HG02623 (cell line): Measurements from ENCODE around the gene PRKG1.

ENCODE experiments used
- ATAC-seq: cut with Tn5 transposase; IDR thresholded peaks from one replicate; pipeline ENCODE4 v1.9.1; 2021; ENCODE audit warnings: moderate library complexity; ENCODE audit not compliant: unreplicated experiment

PRKG1 gene

DNA sequence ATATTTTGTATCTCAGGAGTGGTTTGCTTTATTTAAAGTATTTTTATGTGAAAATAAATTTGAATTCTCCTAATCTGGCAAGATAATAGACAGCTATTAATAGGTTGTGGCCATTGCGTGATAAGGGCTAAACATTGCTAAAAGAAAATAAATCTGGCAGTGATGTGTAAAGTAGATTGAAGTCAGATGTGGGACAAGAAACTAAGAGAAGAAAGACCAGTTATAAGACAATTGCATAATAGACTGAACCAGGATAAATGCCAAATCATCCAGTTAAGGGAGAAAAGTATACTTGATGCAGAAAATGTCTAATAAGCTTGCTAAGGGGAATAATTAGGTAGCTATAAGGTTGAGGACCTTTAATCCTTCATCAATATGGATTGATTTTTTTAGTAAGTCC, 822.6 kb downstream of the PRKG1 start:
- ATAC-seq, result no peak

DNA sequence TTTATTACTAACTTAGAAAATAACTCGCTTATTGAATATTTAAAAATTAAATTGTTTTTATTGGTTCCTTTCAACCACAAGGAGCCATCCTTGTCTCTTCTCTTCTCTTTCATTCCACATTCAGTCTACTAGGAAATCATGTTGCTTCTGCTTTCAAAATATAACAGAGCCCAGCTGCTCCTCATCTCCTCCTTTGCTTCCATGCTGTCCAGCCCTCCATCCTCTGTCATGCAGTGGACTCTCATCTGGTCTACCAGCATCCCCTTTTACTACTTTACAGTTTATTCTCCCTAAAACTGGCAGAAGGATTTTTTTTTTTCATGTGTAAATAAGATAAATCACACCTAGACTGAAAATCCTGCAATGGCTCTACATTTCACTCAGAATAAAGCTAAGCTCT, 823.3 kb downstream of the PRKG1 start:
- ATAC-seq, result no peak

DNA sequence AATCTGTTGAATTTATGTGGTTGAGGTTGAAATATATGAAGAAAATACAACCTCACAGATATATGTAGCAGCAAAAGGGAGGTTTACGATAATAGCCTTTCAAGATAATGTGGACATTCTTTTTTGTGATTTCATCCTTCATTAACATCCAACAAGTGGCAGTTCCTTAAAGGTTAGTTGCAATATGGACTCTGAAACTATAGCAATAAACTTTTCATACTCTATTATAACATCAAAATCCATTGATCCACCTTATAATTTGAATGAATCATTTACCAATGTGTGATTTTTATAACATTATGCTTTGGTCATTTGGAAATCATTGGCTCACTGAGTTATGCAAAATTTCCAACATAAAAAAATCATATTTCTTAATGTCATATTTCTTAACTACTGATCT, 825.9 kb downstream of the PRKG1 start:
- no peak for ATAC-seq

DNA sequence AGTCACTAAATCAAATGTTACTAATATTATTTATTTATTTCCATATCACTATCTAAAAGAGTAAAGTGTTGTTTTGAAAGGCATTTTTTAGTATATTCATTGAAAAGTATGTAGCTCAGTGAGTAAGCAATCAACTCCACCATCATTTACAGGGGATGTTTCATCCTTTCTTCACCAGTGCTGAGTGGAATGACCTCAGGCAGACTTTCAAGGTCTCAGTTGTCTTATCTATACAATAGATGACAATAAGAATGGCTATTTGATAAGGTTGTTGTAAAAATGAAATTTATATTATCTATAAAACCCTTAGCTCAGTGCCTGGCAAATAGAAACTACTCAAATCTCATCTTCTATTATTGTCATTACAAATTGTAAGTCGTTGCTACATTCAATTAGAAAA, 829.4 kb downstream of the PRKG1 start:
- ATAC-seq, result no peak

DNA sequence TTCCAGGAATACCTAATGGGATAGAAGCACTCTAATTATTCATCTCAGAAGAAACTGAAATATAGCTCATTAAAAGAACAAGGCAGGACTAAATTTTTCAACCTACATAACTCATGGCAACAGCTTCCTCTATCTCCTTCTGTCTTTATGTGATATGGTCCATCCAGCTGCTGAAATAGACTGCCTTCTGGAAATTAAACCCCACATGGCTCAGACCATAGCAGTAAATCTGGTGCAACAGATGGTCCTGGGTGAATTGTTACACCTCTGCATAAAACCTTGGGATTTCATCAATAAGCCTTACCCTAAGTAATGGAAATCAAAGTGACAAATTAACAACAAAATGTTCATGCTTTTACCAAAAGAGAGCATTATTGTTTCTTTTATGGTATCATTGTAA, 830.7 kb downstream of the PRKG1 start:
- no peak for ATAC-seq

DNA sequence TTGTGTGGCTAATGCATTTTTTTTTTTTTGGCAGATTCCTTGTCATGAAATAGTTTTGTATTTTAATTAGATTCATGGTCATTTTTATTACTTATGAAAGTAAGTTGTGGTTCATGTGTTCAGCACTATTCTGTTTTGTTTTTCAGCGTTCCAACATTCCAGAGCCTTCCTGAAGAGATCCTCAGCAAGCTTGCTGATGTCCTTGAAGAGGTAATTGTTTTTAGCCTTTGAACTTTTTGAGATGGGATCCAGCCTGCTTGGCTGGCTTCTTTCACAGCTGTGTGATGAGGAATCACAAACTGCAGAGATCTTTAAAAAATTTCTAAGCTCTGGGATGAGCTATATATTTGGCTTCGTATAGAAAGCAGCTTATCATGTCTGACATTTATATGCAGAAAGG, 833.1 kb downstream of the PRKG1 start:
- no peak for ATAC-seq

DNA sequence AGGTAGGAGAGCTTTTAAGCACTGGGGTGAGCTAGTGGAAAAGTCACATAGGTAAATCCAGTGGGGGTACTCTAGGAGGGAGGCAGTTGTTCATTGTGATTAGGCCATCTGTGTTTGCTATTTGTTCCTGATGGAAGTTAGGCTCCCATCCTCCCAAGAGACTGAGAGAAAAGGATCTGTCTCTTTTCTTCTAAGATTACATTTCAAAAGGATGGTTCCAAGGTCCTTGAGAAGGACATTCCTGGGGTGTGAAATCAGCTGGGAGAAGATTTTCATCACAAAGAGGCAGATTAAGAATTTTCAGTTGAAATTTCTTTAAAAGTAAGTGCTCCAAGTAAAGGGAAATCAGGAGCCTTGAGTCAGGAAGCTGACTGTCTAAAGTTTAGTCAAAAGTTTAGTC, 835.9 kb downstream of the PRKG1 start:
- no peak for ATAC-seq

DNA sequence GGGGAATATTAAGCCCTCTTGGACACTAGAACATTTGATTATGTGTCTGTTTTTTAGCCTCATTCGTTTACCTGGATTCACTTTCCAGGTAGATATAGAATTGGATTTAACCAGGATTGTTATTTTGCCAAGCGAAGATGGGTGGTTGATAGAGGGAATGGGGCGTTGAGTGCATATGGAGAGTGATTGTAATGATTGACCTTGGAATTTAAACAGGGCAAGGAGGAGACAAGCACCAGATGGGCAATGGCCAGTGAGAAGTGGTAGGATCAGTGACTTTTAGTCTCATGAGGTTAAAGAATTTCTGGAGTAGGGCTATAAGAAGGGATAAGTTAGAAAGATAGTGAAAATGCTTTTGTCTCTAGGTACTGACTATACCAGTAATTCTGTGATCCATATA, 836.3 kb downstream of the PRKG1 start:
- ATAC-seq, result no peak

DNA sequence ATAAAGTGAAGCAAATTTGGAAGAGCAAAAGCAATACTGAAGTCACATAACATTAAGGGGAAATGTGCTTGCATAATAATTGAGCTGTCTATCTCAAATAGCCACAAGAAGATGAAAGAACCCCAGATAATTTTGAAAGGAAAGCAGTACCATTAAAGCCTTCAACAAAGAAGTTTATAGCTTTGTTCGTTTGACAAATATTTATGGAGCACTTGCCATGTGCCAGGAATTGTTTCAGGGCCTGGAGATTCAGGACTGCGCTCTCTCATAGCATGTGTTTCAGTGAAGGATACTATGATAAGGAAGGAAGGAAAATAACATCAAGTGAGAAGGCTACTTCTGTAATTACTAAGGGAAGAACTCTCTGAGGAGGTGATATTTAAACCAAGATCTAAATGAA, 837.4 kb downstream of the PRKG1 start:
- ATAC-seq, result no peak

DNA sequence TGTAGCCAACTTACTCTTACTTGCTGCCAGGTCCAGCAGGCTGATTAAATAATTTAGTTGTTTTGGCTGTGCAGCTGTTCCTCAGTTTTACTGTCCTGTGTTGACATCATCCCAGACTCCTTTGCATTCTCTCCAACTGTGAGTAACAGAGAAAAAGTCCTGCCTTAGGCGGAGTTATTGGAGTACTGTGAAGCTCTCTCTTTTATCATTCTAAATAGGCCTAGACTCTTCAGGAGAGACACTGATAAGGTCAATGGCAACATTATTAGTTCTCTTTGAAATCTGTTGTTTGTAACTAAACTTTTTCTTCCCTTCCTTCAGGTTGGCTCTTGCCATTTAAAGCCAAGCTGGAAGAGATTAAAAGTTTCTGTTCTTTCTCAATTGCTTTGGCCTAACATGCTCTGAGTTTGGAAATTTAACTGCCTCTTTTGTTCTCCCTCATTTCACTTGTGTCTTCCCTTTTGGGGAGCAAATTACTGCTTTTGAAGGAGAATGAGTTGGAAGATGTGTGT, 840.8 kb downstream of the PRKG1 start:
- ATAC-seq, result no peak

DNA sequence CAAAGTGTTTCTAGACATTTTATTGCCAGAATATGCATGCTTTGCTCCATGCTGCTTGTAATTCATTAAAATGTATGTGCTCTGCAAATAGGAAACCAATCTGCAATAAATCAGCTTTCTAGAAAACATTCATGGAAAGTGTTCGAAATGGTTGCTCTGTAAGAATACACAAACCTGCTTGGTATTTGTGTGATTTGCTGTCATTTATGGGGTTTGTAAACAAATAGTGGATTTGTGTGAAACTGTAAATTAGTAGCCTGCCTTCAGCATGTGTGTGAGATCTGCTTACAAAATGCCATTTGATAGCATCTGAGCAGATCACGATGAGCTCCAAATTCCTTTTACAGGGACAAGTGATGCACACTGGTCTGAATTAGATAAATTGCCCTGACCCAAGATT, 844.2 kb downstream of the PRKG1 start:
- no peak for ATAC-seq

DNA sequence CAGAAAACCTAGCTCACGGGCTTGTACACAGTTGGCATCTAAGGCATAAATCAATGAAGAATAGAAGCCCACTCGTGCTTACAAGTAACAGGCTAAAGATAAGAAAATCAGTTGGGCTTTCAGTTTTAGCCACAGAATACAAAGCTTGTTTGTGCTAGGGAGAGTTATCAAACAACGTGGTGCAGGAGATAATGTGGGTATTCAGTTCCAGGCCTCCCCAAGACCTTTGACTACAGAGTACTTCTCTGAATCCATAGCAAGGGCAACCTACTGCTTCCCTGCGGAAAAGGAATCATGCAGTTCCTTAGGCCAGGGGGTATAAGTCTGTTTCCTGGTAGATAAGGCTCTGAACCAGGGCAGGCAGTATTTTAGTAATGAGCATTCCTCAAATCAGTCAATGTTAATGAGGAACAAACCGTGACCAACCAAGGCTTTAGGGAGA, 844.6 kb downstream of the PRKG1 start:
- peak; percentile 49 for ATAC-seq

DNA sequence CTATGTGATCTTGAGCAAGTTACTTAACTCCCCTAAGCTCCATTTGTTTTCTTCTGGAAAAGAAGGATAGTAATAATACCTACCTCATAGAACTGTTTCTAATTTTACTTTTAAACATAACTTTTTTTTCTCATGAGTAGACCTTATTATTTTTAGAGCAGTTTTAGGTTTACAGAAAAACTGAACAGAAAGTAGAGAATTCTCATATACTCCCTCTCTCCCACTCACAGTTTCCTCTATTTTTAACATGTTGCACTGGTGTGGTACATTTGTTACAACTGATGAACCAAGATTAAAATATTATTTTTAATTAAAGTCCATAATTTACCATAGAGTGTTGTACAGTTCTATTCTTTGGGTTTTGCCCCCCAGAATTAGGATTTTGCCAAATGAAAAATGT, 846.4 kb downstream of the PRKG1 start:
- ATAC-seq, result no peak

DNA sequence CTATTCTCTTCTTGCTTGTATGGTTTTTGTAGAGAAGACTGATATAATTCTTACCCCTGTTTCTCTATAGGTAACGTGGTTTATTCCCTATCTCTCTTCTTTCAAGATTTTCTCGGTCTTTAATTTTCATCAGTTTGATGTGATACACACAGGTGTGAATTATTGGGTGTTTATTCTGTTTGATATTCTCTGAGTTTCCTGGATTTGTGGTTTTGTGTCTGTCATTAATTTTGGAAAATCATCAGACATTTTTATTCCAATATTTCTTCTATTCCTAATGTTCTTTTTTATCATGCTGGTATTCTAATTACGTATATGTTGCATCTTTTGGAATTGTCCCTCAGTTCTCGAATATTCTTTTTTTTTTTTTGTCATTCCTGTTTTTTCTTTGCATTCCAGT, 850.1 kb downstream of the PRKG1 start:
- ATAC-seq, result no peak

DNA sequence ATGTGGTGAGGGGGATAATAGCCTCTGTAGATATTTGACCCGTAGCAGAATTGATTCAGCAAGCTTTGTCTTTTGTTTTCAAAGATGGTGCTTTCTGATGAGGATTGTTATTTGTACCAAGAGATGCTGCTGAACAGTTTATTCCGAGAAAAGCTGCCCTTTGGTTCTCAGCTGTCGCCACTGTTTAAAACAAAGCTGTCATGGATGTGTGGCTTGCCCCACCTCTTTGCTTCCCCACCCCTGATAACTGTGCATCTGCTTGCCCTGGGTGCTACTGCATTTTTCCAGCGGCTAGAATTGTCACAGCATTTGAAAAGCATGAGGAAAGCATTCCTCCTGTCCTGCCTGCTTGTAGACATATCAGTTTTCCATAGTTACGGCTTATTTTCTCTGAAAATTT, 852.0 kb downstream of the PRKG1 start:
- no peak for ATAC-seq

DNA sequence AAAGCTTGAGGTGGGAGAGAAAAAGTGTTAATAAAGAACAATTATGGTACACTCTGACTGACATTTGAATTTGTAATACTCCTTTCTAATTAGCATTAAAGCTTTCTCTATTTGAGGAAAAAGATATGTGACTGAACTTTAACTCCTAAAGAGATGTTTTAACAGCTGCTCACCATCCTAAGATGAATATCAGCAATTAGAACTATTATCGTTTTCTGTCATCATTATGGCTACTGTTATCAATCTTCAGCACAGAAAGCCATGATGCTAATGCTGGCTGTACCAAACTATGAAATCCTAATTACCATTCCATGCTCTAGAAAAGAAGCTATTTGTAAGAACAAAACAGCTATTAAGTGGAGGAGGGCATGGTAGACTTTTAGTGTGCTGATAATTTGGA, 853.9 kb downstream of the PRKG1 start:
- no peak for ATAC-seq

DNA sequence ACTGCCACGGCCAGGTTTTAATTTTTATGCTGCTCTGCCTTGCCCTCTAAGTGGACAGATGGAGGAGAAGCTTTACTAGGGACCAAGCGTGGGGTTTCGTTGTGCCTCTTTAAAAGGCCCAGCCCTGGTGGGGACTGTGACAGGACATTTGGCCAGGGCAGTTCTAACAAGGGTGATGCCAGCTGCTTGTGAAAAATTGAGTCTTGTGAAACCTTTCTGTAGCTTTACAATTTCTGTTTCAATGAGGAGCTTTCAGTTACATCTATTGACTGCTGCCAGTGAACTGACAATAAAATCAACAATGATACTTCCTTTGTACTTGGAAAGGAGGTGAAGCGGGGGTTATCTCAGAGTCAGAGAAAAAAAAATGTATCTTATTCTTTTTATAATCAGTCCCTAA, 858.2 kb downstream of the PRKG1 start:
- no peak for ATAC-seq

DNA sequence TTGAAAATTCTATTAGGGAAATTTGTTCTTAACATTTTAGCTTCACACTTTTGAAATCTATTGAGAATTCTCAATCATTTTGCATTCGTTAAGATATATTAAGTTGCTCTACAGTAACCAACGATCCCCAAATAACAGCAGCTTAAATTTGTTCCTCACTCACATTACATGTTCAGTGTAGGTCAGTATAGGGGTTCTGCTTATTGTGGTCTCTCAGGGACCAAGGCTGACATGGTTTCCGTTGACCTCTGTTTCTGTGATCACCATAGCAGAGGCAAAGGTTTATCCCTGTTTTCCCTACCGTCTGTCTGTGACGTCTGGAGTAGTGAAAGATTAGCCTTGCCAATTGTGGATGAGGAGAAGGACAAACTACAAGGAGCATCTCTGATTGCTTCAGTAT, 860.1 kb downstream of the PRKG1 start:
- ATAC-seq, result no peak

DNA sequence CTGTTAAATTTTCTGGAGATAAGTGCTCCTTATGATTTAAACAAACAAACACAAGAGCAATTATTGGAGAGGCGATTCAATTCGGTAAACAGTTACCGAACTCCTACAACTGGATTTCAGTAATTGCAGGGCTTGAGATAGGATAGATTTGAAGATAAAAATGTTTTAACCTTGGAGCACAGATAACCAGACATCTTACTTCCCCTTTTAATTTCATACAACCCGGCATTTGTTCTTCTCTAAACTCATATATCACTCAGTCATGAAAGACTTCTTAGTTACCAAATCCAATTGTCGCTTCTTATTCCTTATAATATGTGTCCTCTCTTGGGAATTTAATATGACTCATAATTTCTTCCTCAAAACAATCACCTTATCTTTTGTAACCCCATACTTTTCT, 861.1 kb downstream of the PRKG1 start:
- no peak for ATAC-seq

DNA sequence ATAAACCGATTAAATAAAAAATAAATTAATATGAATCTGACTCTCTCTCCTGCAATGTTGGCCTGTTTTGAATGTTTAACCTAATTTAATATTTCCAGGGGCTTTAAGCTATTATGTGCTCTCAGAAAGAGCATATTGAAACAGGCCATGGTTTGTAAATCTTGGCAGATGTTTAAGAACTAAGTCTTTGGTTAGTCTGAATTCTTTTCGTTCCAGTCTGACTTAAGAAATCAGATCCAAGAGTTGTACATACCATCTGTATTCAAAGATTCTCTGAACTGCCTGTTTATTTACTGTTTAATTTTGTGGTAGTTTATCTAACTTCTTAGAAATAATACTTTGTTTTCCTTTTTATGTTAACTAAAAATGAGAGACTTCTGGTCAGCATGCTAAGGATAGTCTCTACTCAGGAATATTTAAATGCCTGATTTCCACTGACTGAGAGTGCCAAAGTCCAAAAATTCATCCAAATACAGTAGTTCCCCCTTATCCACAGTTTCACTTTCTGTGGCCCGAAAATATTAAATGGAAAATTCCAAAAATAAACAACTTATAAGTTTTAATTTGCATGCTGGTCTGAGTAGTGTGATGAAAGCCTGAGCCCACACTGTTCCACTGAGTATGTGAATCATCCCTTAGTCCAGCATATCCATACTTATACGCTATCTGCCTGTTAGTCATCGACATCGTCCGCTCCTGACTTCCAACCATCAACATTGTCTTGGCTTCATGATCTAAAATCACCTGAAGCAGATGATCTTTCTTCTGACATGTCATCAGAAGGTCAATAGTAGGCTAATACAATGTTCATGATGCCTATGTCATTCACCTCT, 863.2 kb downstream of the PRKG1 start:
- ATAC-seq, result no peak

DNA sequence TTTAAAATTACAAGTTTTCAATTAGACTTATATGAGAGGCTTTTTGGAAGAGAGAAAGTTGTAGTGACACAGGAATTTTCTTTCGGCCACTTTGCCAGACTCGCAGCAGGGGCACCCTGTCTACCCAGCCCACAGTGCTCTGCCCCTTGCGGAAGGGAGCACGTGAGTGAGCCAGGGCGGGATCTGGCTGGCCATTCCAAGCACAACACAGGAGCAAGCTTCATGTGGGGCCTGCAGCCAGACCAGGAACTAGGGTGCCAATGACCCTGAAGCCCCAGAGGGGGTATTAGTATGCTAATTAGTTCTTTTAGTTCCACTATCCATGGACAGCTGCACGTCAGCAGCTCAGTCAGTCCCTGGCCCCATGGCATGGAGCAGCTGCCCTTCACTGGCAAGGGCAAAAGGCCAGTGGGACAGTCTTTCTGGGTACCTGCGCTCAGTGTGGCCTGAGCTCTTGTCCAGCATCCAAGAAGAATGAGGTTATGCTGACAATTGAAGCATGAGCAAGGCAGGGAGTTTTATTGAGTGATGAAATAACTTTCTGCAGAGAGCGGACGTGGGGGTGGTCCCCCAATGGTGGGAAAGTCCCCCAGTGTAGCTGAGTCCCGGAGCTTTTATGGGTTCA, 876.2 kb downstream of the PRKG1 start:
- ATAC-seq, result no peak

DNA sequence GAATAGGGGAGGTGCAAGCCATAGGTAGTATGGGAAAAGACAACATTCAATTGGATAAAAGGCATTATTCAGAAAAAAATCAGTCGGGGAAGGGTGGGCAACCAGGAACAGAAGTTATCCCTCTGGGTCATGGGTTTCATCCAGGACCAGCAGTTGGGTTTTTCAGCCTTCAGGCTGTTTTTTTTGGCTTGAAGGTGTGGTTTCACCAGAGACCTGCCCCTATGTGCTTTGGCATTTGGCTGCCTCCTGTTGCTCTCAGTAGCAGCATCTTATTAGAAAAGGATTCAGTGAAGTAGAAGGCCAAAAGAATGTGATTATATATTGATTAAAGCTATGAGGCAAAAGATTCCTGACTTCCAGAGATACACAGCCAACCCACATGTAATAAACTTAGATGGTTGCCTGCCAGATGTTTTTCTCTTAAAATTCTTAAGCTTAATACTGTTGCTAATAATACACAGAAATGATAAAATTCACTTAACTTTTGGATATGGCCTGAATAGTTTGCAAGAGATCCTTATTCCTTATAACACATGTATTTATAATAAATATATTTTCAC, 876.8 kb downstream of the PRKG1 start:
- no peak for ATAC-seq
